ENCODE results near the gene YOD1.

Gene YOD1

GRCh38 chr1:207031016-207031415, 20.0 kb downstream of the YOD1 start:
- H3K4me3 ChIP-seq (ENCODE audit: low read length) = no peak overlapping the region
- TF ChIP-seq CTCF (conservative IDR thresholded peaks at IDR 0.05; ENCODE audit: low read length) = no peak
- DNase-seq (ENCODE audit: low read depth) = no peak

GRCh38 chr1:207030522-207031009, 20.4 kb downstream of the YOD1 start:
- no peak for TF ChIP-seq CTCF (conservative IDR thresholded peaks at IDR 0.05; ENCODE audit: low read length)
- no peak overlapping the region for H3K4me3 ChIP-seq (ENCODE audit: low read length)
- no peak for DNase-seq (ENCODE audit: low read depth)

GRCh38 chr1:207029701-207030521, 21.1 kb downstream of the YOD1 start:
- no peak for TF ChIP-seq CTCF (conservative IDR thresholded peaks at IDR 0.05; ENCODE audit: low read length)
- no peak for DNase-seq (ENCODE audit: low read depth)
- H3K4me3 ChIP-seq (ENCODE audit: low read length) = no peak overlapping the region

- H3K4me3 ChIP-seq (ENCODE audit: low read length) = no peak overlapping the region
- DNase-seq (ENCODE audit: low read depth) = no peak
- no peak for TF ChIP-seq CTCF (conservative IDR thresholded peaks at IDR 0.05; ENCODE audit: low read length)
Observed at GRCh38 chr1:207028884-207029650, 21.9 kb downstream of the YOD1 start.

GRCh38 chr1:207027921-207028320, 23.1 kb downstream of the YOD1 start:
- TF ChIP-seq CTCF (conservative IDR thresholded peaks at IDR 0.05; ENCODE audit: low read length) = no peak
- no peak for DNase-seq (ENCODE audit: low read depth)
- no peak overlapping the region for H3K4me3 ChIP-seq (ENCODE audit: low read length)

GRCh38 chr1:207027206-207027777, 23.7 kb downstream of the YOD1 start:
- no peak for TF ChIP-seq CTCF (conservative IDR thresholded peaks at IDR 0.05; ENCODE audit: low read length)
- H3K4me3 ChIP-seq (ENCODE audit: low read length) = no peak overlapping the region
- no peak for DNase-seq (ENCODE audit: low read depth)

All from AG10803 (cell line).